Suppressor macrophage treated with lipopolysaccharide for 1 hour (primary cell): ENCODE measurements around the gene P2RY14.
"Not testable (repeated sequence)": the region's sequence is repeated elsewhere in the genome, so short reads cannot be mapped to it uniquely, and the experiment has no call there.

Source experiments
- DNase-seq, 3 donors: peaks; one replicate each; pipeline ENCODE4 v3.0.0-alpha.2; 2020 to 2022

The P2RY14 gene

GRCh38 chr3:151256749-151257148, 21.6 kb downstream of the P2RY14 start:
- DNase-seq: no peak

- DNase-seq: no peak
Observed at GRCh38 chr3:151248772-151249337, 29.5 kb downstream of the P2RY14 start.

GRCh38 chr3:151242006-151242405, 36.3 kb downstream of the P2RY14 start:
- not testable (repeated sequence) for DNase-seq

GRCh38 chr3:151236736-151237135, 41.6 kb downstream of the P2RY14 start:
- DNase-seq: peak; percentile 32 to 66 (median 57)

GRCh38 chr3:151236316-151236715, 42.0 kb downstream of the P2RY14 start:
- no peak for DNase-seq

- no peak for DNase-seq
Observed at GRCh38 chr3:151234825-151235224, 43.5 kb downstream of the P2RY14 start.

- no peak for DNase-seq
Observed at GRCh38 chr3:151232991-151233390, 45.4 kb downstream of the P2RY14 start.

GRCh38 chr3:151232403-151232802, 45.9 kb downstream of the P2RY14 start:
- not testable (repeated sequence) for DNase-seq

- DNase-seq: peak; percentile 77 to 88 (median 86)
Observed at GRCh38 chr3:151230646-151231045, 47.7 kb downstream of the P2RY14 start.

- DNase-seq: no peak
Observed at GRCh38 chr3:151228666-151229040, 49.7 kb downstream of the P2RY14 start.

GRCh38 chr3:151227807-151228665, 50.3 kb downstream of the P2RY14 start:
- peak; percentile 86 to 91 (median 88) for DNase-seq

GRCh38 chr3:151227266-151227806, 51.0 kb downstream of the P2RY14 start:
- no peak for DNase-seq

GRCh38 chr3:151226825-151227224, 51.5 kb downstream of the P2RY14 start:
- no peak for DNase-seq

GRCh38 chr3:151226088-151226563, 52.2 kb downstream of the P2RY14 start:
- DNase-seq: peak; percentile 55 to 83 (median 72)

GRCh38 chr3:151225040-151225975, 53.0 kb downstream of the P2RY14 start:
- no peak for DNase-seq

- DNase-seq: no peak
Observed at GRCh38 chr3:151224268-151224866, 54.0 kb downstream of the P2RY14 start.

- DNase-seq: no peak
Observed at GRCh38 chr3:151219056-151219455, 59.3 kb downstream of the P2RY14 start.

- no peak for DNase-seq
Observed at GRCh38 chr3:151218136-151218535, 60.2 kb downstream of the P2RY14 start.

- no peak for DNase-seq
Observed at GRCh38 chr3:151216641-151217607, 61.4 kb downstream of the P2RY14 start.

- no peak for DNase-seq
Observed at GRCh38 chr3:151214459-151214858, 63.9 kb downstream of the P2RY14 start.

GRCh38 chr3:151213881-151214280, 64.5 kb downstream of the P2RY14 start:
- no peak for DNase-seq
